Amniotic stem cell (primary cell): Measurements from ENCODE around the gene GLYAT.
A peak's percentile ranks its signal among the peaks of the same experiment; 100 is the strongest.

Source experiments
- DNase-seq: peaks from one replicate; lab custom pipeline; 2025; lab: John Stamatoyannopoulos, UW

GLYAT gene

GRCh38 chr11:58731819-58732218, at the start of gene GLYAT:
Gene GLYAT, minus strand, starts transcription at chr11:58731943. Its CDS starts 7,447 bp downstream, at chr11:58724496.
- DNase-seq = no peak

GRCh38 chr11:58781345-58781744, 49.6 kb upstream of the GLYAT start:
- DNase-seq = no peak

GRCh38 chr11:58780578-58780977, 48.8 kb upstream of the GLYAT start:
- no peak for DNase-seq

- no peak for DNase-seq
Measured at GRCh38 chr11:58776891-58777710, 45.4 kb upstream of the GLYAT start.

- DNase-seq = no peak
Measured at GRCh38 chr11:58775066-58775708, 43.4 kb upstream of the GLYAT start.

GRCh38 chr11:58774164-58774593, 42.4 kb upstream of the GLYAT start:
- DNase-seq = no peak

- DNase-seq = no peak
Measured at GRCh38 chr11:58773337-58773736, 41.6 kb upstream of the GLYAT start.

- no peak for DNase-seq
Measured at GRCh38 chr11:58772329-58773285, 40.9 kb upstream of the GLYAT start.

- DNase-seq = no peak
Measured at GRCh38 chr11:58771458-58771855, 39.7 kb upstream of the GLYAT start.

GRCh38 chr11:58770627-58771457, 39.1 kb upstream of the GLYAT start:
- DNase-seq = peak; percentile 3

GRCh38 chr11:58770166-58770565, 38.4 kb upstream of the GLYAT start:
- no peak for DNase-seq

GRCh38 chr11:58769308-58769707, 37.6 kb upstream of the GLYAT start:
- DNase-seq = no peak

- DNase-seq = no peak
Measured at GRCh38 chr11:58768137-58768536, 36.4 kb upstream of the GLYAT start.

- no peak for DNase-seq
Measured at GRCh38 chr11:58765078-58765477, 33.3 kb upstream of the GLYAT start.

- DNase-seq = no peak
Measured at GRCh38 chr11:58763120-58763490, 31.4 kb upstream of the GLYAT start.

- no peak for DNase-seq
Measured at GRCh38 chr11:58762284-58763119, 30.8 kb upstream of the GLYAT start.

GRCh38 chr11:58757439-58757838, 25.7 kb upstream of the GLYAT start:
- no peak for DNase-seq

GRCh38 chr11:58745705-58746364, 14.1 kb upstream of the GLYAT start:
- no peak for DNase-seq

GRCh38 chr11:58744988-58745704, 13.4 kb upstream of the GLYAT start:
- DNase-seq = no peak
